ENCODE results near the gene GABRG2.
"Not testable (repeated sequence)": the region's sequence is repeated elsewhere in the genome, so short reads cannot be mapped to it uniquely, and the experiment has no call there.

The GABRG2 gene

GRCh38 chr5:162067655-162068411 lies at the start of gene GABRG2:
Gene GABRG2 (plus strand): TSS chr5:162067773. CDS start chr5:162068000, 227 bp downstream.
- DNase-seq = no peak

GRCh38 chr5:162025312-162025711 lies 42.3 kb upstream of the GABRG2 start:
- no peak for DNase-seq

GRCh38 chr5:162026803-162027202 lies 40.8 kb upstream of the GABRG2 start:
- DNase-seq = no peak

- DNase-seq = no peak
Measured at GRCh38 chr5:162037431-162037830, 30.1 kb upstream of the GABRG2 start.

- DNase-seq = no peak
Measured at GRCh38 chr5:162047279-162047678, 20.3 kb upstream of the GABRG2 start.

- DNase-seq = no peak
Measured at GRCh38 chr5:162052676-162053075, 14.9 kb upstream of the GABRG2 start.

- not testable (repeated sequence) for DNase-seq
Measured at GRCh38 chr5:162055095-162055494, 12.5 kb upstream of the GABRG2 start.

- DNase-seq = no peak
Measured at GRCh38 chr5:162067162-162067561, 411 bp upstream of the GABRG2 start.

- DNase-seq = no peak
Measured at GRCh38 chr5:162068412-162068811, 839 bp downstream of the GABRG2 start.

GRCh38 chr5:162068936-162069335 lies 1.4 kb downstream of the GABRG2 start:
- no peak for DNase-seq

- DNase-seq = no peak
Measured at GRCh38 chr5:162078805-162079204, 11.2 kb downstream of the GABRG2 start.

GRCh38 chr5:162091336-162091735 lies 23.8 kb downstream of the GABRG2 start:
- DNase-seq = no peak

GRCh38 chr5:162096448-162096847 lies 28.9 kb downstream of the GABRG2 start:
- no peak for DNase-seq

- no peak for DNase-seq
Measured at GRCh38 chr5:162107591-162107990, 40.0 kb downstream of the GABRG2 start.

GRCh38 chr5:162119801-162120200 lies 52.2 kb downstream of the GABRG2 start:
- no peak for DNase-seq

- no peak for DNase-seq
Measured at GRCh38 chr5:162128117-162128516, 60.5 kb downstream of the GABRG2 start.

GRCh38 chr5:162132348-162132747 lies 64.8 kb downstream of the GABRG2 start:
- no peak for DNase-seq

GRCh38 chr5:162139190-162139589 lies 71.6 kb downstream of the GABRG2 start:
- no peak for DNase-seq

- no peak for DNase-seq
Measured at GRCh38 chr5:162154242-162154641, 86.7 kb downstream of the GABRG2 start.

- DNase-seq = no peak
Measured at GRCh38 chr5:162160401-162160800, 92.8 kb downstream of the GABRG2 start.

- DNase-seq = no peak
Measured at GRCh38 chr5:162163663-162164062, 96.1 kb downstream of the GABRG2 start.

GRCh38 chr5:162174358-162174974 lies 106.9 kb downstream of the GABRG2 start:
- DNase-seq = no peak

GRCh38 chr5:162187371-162187770 lies 119.8 kb downstream of the GABRG2 start:
- no peak for DNase-seq

GRCh38 chr5:162189719-162190118 lies 122.1 kb downstream of the GABRG2 start:
- no peak for DNase-seq

GRCh38 chr5:162193012-162193411 lies 125.4 kb downstream of the GABRG2 start:
- no peak for DNase-seq
